K562 (cell line): ENCODE results near the gene ASB18. TPM values are rescaled to one million over a fixed set of nuclear protein-coding genes. Genes with fewer than 3 reads are reported as not detected.

Source experiments
- ATAC-seq: fragments of 200-7000 bp; cut with Tn5 transposase; 3 replicates; pipeline ENCODE4 v1.9.1; 2020; ENCODE audit warnings: moderate library complexity
- BruUV-seq: library from RNA; stranded (reverse); fragments of 400-500 nt; replicated peaks from 2 replicates; lab custom pipeline; 2021; lab: Mats Ljungman, UMichigan
- CTCF ChIA-PET: fragments of 300-600 bp; formaldehyde crosslinking; extraction: SDS; loops from one replicate; lab custom pipeline; 2021; ENCODE audit warnings: low intra/inter-chr PET ratio; lab: Yijun Ruan, JAX
- POLR2A ChIA-PET: fragments of 300-600, 350-650 bp; sonication (Branson Sonifier 250); formaldehyde crosslinking; extraction: SDS; loops from one replicate; lab custom pipeline; 2021; ENCODE audit warnings: antibody characterized with exemption, inconsistent platforms; lab: Yijun Ruan, JAX
- DNase-seq, 4 experiments: peaks; one replicate each; pipeline versions ENCODE4 v3.0.0 to v3.0.0-alpha.2; 2011 to 2018; ENCODE audit warnings: low spot score in 3 of 4, mixed read lengths in 3 of 4; ENCODE audit errors: extremely low read depth in 1 of 4
- FAIRE-seq: peaks from 2 replicates; lab custom pipeline; 2011; peaks lifted over from hg19 to GRCh38; lab: Jason Lieb, UNC
- H2AFZ ChIP-seq: 2 replicates; pipeline ENCODE4 v1.6.0; 2011; ENCODE audit warnings: low read depth, low read length, control low read depth, inconsistent platforms
- H3K27ac ChIP-seq: fragments of 200-600 bp; 3 replicates; pipeline ENCODE4 v1.8.0; 2011; ENCODE audit warnings: low read depth, mild to moderate bottlenecking, control low read depth, inconsistent platforms, low read length, moderate library complexity, mixed read lengths; ENCODE audit errors: extremely low read depth
- H3K27me3 ChIP-seq, 2 experiments: fragments of 300-600 bp in 1 of 2; 2 replicates in 1 of 2; 3 replicates in 1 of 2; pipeline versions ENCODE4 v1.6.0 to v1.8.0; 2011; ENCODE audit warnings: inconsistent platforms in 2 of 2, low read length in 2 of 2, mild to moderate bottlenecking in 1 of 2, mixed read lengths in 1 of 2, moderate library complexity in 1 of 2; ENCODE audit not compliant: control insufficient read depth in 2 of 2, insufficient read depth in 2 of 2
- H3K36me3 ChIP-seq: fragments of 300-600 bp; 3 replicates; pipeline ENCODE4 v1.8.0; 2011; ENCODE audit warnings: mild to moderate bottlenecking, low read length, inconsistent platforms; ENCODE audit not compliant: control insufficient read depth, insufficient read depth
- H3K4me1 ChIP-seq, 2 experiments: fragments of 200-600 bp in 1 of 2; replicated peaks in 1 of 2; 2 replicates in 1 of 2; 3 replicates in 1 of 2; pipeline versions ENCODE4 v1.5.1 to v1.8.0; 2011; ENCODE audit warnings: inconsistent platforms in 2 of 2, low read length in 2 of 2, mild to moderate bottlenecking in 1 of 2, mixed read lengths in 1 of 2, moderate library complexity in 1 of 2; ENCODE audit not compliant: control insufficient read depth in 2 of 2, insufficient read depth in 2 of 2
- H3K4me2 ChIP-seq: 2 replicates; pipeline ENCODE4 v1.6.1; 2011; ENCODE audit warnings: low read length, control low read depth, inconsistent platforms, mixed read lengths; ENCODE audit not compliant: insufficient read depth
- H3K4me3 ChIP-seq: fragments of 200-600 bp; sonication (generic), shearing (Covaris generic); 2 replicates; pipeline ENCODE4 v1.5.1; 2016; ENCODE audit warnings: control low read depth, inconsistent platforms
- H3K79me2 ChIP-seq: fragments of 200-600 bp; 3 replicates; pipeline ENCODE4 v1.8.0; 2011; ENCODE audit warnings: low read length, inconsistent platforms; ENCODE audit not compliant: control insufficient read depth, insufficient read depth
- H3K9ac ChIP-seq, 2 experiments: 2 replicates each; pipeline versions ENCODE4 v1.6.0 to v1.6.1; 2011; ENCODE audit warnings: low read depth in 2 of 2, low read length in 2 of 2, control low read depth in 1 of 2, inconsistent platforms in 1 of 2, mild to moderate bottlenecking in 1 of 2, mixed read lengths in 1 of 2; ENCODE audit not compliant: insufficient read depth in 1 of 2
- H3K9me1 ChIP-seq: one replicate; pipeline ENCODE4 v1.6.0; 2011; ENCODE audit warnings: inconsistent platforms, mild to moderate bottlenecking, low read length, moderate library complexity; ENCODE audit not compliant: control insufficient read depth, insufficient read depth
- H3K9me3 ChIP-seq: replicated peaks from 2 replicates; pipeline ENCODE4 v1.5.1; 2011; ENCODE audit warnings: low read depth, low read length, inconsistent platforms; ENCODE audit not compliant: control insufficient read depth, insufficient read depth
- H4K20me1 ChIP-seq: replicated peaks from 2 replicates; pipeline ENCODE4 v1.6.1; 2011; ENCODE audit warnings: low read length, inconsistent platforms, mixed read lengths; ENCODE audit not compliant: control insufficient read depth, insufficient read depth
- BDP1 ChIP-seq: IDR thresholded peaks from 3 replicates; pipeline ENCODE4 v1.6.1; 2011; ENCODE audit not compliant: insufficient read length, insufficient read depth
- CHD4 ChIP-seq: fragments of 200-600 bp; sonication (generic); IDR thresholded peaks from 3 replicates; pipeline ENCODE4 v1.6.1; 2012; ENCODE audit warnings: low read depth, mild to moderate bottlenecking, mixed read lengths, low read length, inconsistent platforms; ENCODE audit not compliant: insufficient read depth, insufficient replicate concordance, poor library complexity, severe bottlenecking
- CUX1 ChIP-seq: fragments of 200-800 bp; sonication (Bioruptor generic); IDR thresholded peaks from 2 replicates; pipeline ENCODE4 v1.6.1; 2016; ENCODE audit warnings: missing genetic modification characterization, missing compliant biosample characterization
- FOXA3 ChIP-seq, 2 experiments: fragments of 450-650 bp in 1 of 2; sonication (generic) in 1 of 2; formaldehyde crosslinking; IDR thresholded peaks in 1 of 2; conservative IDR thresholded peaks in 1 of 2; 2 replicates each; pipeline versions ENCODE4 v1.4.0 to v1.8.0; 2020 to 2022; ENCODE audit warnings: mild to moderate bottlenecking in 2 of 2, missing genetic modification reagents in 1 of 2
- MAZ ChIP-seq, 2 experiments: fragments of 450-650 bp in 1 of 2; sonication (generic) in 1 of 2; formaldehyde crosslinking; IDR thresholded peaks in 1 of 2; conservative IDR thresholded peaks in 1 of 2; 2 replicates each; pipeline versions ENCODE4 v1.4.0 to v1.5.0; 2020; ENCODE audit warnings: mild to moderate bottlenecking in 1 of 2, missing genetic modification reagents in 1 of 2
- MXI1 ChIP-seq: IDR thresholded peaks from 2 replicates; pipeline ENCODE4 v1.6.1; 2011; ENCODE audit warnings: low read depth, mild to moderate bottlenecking, improper control_type of control experiment, low read length
- SMARCB1 ChIP-seq: IDR thresholded peaks from 2 replicates; pipeline ENCODE4 v1.6.1; 2011; ENCODE audit warnings: improper control_type of control experiment, low read depth; ENCODE audit not compliant: insufficient read length
- WGBS: fragments of 100-300 bp; shearing (Covaris generic); methylation state at CpG from one replicate; pipeline ENCODE4 v1.1.6; 2016; ENCODE audit warnings: low coverage, mixed read lengths; ENCODE audit not compliant: insufficient coverage; ENCODE audit errors: missing lambda C conversion rate; 5-methylcytosine and 5-hydroxymethylcytosine counted together
- in situ Hi-C: fragments of 300-500 bp; cut with MboI; formaldehyde crosslinking; loops from 4 replicates; pipeline ENCODE4 v1.15.0; 2018; ENCODE audit warnings: inconsistent platforms, mixed read lengths
- intact Hi-C: fragments of 100-400 bp; cut with micrococcal nuclease; formaldehyde crosslinking; loops from 2 replicates; pipeline ENCODE4 v1.14.2; 2022
- polyA plus RNA-seq, 8 experiments: library from polyadenylated mRNA; depleted of rRNA in 4 of 8; stranded (reverse) in 5 of 8; unstranded in 3 of 8; fragments of >200 nt; fragmentation: Nextera tagmentation in 2 of 8; fragmentation: Illumina TruSeq in 1 of 8; extraction: Ambion mirVana in 2 of 8; extraction: Trizol in 1 of 8; gene quantifications; 2 replicates each; pipeline versions ENCODE4 v1.2.1 to v1.2.3, GENCODE V29; 2011 to 2014; ENCODE audit warnings: inconsistent platforms in 1 of 8, missing spikeins in 1 of 8
- total RNA-seq, 7 experiments: library from RNA; depleted of rRNA in 6 of 7; stranded (reverse); fragments of >200 nt in 6 of 7; fragmentation: Illumina TruSeq in 2 of 7; extraction: Trizol in 2 of 7; gene quantifications; 2 replicates each; pipeline versions ENCODE4 v1.2.1 to v1.2.3, GENCODE V29; 2011 to 2021; ENCODE audit warnings: low replicate concordance in 1 of 7

The ASB18 gene
- total and polyA plus RNA-seq, 9 of the 15 experiments (the other 6 are each of a cell fraction or from before 2014, with no cell fraction given) = not detected

GRCh38 chr2:236178890-236179235 lies 85.3 kb downstream of the ASB18 start:
- intact Hi-C loops = no loop called here
- no peak overlapping the region for H3K9ac ChIP-seq
- 57% methylated on average over 6 of the region's 15 CpGs for WGBS
- no peaks in the 10 kb centered on the region for H3K9me3 ChIP-seq
- H3K79me2 ChIP-seq = no peaks in the 10 kb centered on the region
- no peak overlapping the region for H3K4me2 ChIP-seq
- no TSS peak for BruUV-seq
- FAIRE-seq (no peak), ATAC-seq (no peak), DNase-seq (no peak)
- H3K27ac ChIP-seq = no peak overlapping the region
- H3K36me3 ChIP-seq = no peaks in the 10 kb centered on the region
- POLR2A ChIA-PET = no interaction called here
- no peak overlapping the region for H3K4me3 ChIP-seq
- no peaks in the 10 kb centered on the region for H3K9me1 ChIP-seq
- TF ChIP-seq CUX1 (CRISPR knock-in tag) = no peak
- TF ChIP-seq MXI1 = no peak
- no peak for TF ChIP-seq MAZ (CRISPR knock-in tag; conservative IDR thresholded peaks at IDR 0.05 in 1 of 2, IDR thresholded peaks at IDR 0.05 in 1 of 2)
- TF ChIP-seq CHD4 = no peak
- no peak for TF ChIP-seq SMARCB1
- TF ChIP-seq FOXA3 (CRISPR knock-in tag; conservative IDR thresholded peaks at IDR 0.05 in 1 of 2, IDR thresholded peaks at IDR 0.05 in 1 of 2) = no peak
- no peak for TF ChIP-seq BDP1
- no peaks in the 10 kb centered on the region for H3K27me3 ChIP-seq
- in situ Hi-C loops = loop anchor here (5.0 kb wide), 1 partner anchor 402 kb away; no protein-coding TSS in a partner anchor
- H4K20me1 ChIP-seq = no peaks in the 10 kb centered on the region
- H2AFZ ChIP-seq = no peak overlapping the region
- CTCF ChIA-PET = interaction anchor here (0.7 to 1.8 kb wide), 2 partner anchors 282 to 413 kb away, joined by 3 to 8 read pairs; no protein-coding TSS in a partner anchor
- peaks cover 2 to 20% of the 10 kb centered on the region in 2 experiments; a peak in 4 of 5 replicates for H3K4me1 ChIP-seq
